HL-60 (cell line): ENCODE measurements around the gene SNCG.
"Not testable (repeated sequence)": the region's sequence is repeated elsewhere in the genome, so short reads cannot be mapped to it uniquely, and the experiment has no call there.

Source experiments
- DNase-seq, 2 experiments: peaks; one replicate each; pipeline ENCODE4 v3.0.0-alpha.2; 2010 to 2020; ENCODE audit warnings: low read depth in 1 of 2, low spot score in 1 of 2
- H3K27ac ChIP-seq: fragments of 250-450 bp; sonication (Bioruptor Pico); replicated peaks from 2 replicates; pipeline ENCODE4 v1.5.1; 2020; ENCODE audit warnings: mild to moderate bottlenecking, moderate library complexity
- H3K27me3 ChIP-seq: fragments of 250-450 bp; sonication (Bioruptor Pico); 2 replicates; pipeline ENCODE4 v1.5.1; 2021; ENCODE audit warnings: mild to moderate bottlenecking, moderate library complexity; ENCODE audit not compliant: insufficient read depth, poor library complexity, severe bottlenecking
- H3K4me3 ChIP-seq: replicated peaks from 2 replicates; pipeline ENCODE4 v1.5.1; 2011; ENCODE audit warnings: mild to moderate bottlenecking, control low read depth, low read length; ENCODE audit not compliant: insufficient read depth
- CTCF ChIP-seq: IDR thresholded peaks from one replicate; pipeline ENCODE4 v1.5.1; 2011; ENCODE audit warnings: low read length, control low read depth, inconsistent platforms; ENCODE audit not compliant: insufficient read depth
- GABPA ChIP-seq: IDR thresholded peaks from 2 replicates; pipeline ENCODE4 v1.6.1; 2012; ENCODE audit warnings: low read depth
- POLR2AphosphoS5 ChIP-seq: IDR thresholded peaks from 2 replicates; pipeline ENCODE4 v1.6.1; 2012; ENCODE audit warnings: low read depth
- REST ChIP-seq: IDR thresholded peaks from 2 replicates; pipeline ENCODE4 v1.6.1; 2012; ENCODE audit warnings: low read depth; ENCODE audit not compliant: insufficient replicate concordance
- SPI1 ChIP-seq: IDR thresholded peaks from 2 replicates; pipeline ENCODE4 v1.6.1; 2012; ENCODE audit warnings: low read depth, mild to moderate bottlenecking, borderline replicate concordance

Gene SNCG

GRCh38 chr10:86976362-86977056 lies 18.1 kb downstream of the SNCG start:
- H3K4me3 ChIP-seq, result no peak overlapping the region
- TF ChIP-seq CTCF (no peak), REST (no peak), SPI1 (no peak), GABPA (no peak), POLR2AphosphoS5 (no peak)
- DNase-seq, result no peak
- H3K27me3 ChIP-seq, result peaks cover 3% of the 10 kb centered on the region
- H3K27ac ChIP-seq, result no peak overlapping the region

DNA sequence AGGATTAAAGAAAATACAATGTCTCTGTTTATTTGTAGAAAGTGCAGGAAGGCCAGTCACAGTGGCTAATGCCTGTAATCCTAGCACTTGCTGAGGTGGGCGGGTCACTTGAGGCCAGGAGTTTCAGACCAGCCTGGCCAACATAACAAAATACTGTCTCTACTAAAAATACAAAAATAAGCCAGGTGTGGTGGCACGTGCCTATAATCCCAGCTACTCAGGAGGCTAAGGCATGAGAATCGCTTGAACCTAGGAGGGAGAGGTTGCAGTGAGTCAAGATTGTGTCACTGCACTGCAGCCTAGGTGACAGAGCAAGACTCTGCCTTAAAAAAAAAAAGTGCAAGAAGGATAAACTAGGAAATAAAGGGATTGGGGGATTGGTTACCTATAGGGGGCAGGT lies 20.1 kb downstream of the SNCG start:
- not testable (repeated sequence) for H3K4me3 ChIP-seq, H3K27ac ChIP-seq, DNase-seq, H3K27me3 ChIP-seq

DNA sequence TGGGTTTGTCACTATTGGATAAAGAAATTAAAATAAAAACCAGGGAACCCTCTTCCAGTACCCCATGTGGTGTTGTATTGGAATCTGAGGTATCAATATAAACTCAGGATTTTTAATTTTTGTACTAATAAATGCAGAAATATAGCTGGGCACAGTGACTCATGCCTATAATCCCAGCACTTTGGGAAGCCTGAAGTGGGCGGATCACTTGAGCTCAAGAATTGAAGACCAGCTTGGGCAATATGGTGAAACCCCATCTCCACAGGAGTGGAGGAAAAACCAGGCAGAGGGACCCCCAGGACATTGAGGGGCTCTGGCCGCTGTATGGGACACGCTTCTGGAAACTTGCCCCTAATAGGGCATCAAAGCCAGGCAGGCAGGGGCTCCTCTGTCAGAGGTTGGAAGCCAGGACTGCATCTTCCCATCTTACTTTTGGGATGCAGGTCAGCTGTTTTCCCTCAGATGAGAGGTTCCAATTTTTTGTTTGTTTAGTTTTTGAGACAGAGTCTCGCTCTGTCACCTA lies 21.0 kb downstream of the SNCG start:
- Histone ChIP-seq H3K27ac (no peak overlapping the region), H3K27me3 (no peaks in the 10 kb centered on the region), H3K4me3 (no peak overlapping the region)
- no peak for DNase-seq
- no peak for TF ChIP-seq POLR2AphosphoS5
- no peak for TF ChIP-seq CTCF
- TF ChIP-seq GABPA, result no peak
- TF ChIP-seq SPI1, result no peak
- TF ChIP-seq REST, result no peak

- Histone ChIP-seq H3K27ac (no peak overlapping the region), H3K27me3 (no peaks in the 10 kb centered on the region), H3K4me3 (no peak overlapping the region)
- no peak for TF ChIP-seq REST
- no peak for TF ChIP-seq CTCF
- TF ChIP-seq POLR2AphosphoS5, result no peak
- TF ChIP-seq GABPA, result no peak
- no peak for TF ChIP-seq SPI1
- no peak for DNase-seq
Observed at GRCh38 chr10:86979977-86980448, 21.6 kb downstream of the SNCG start.

GRCh38 chr10:86981020-86981419 lies 22.6 kb downstream of the SNCG start:
- H3K27me3 ChIP-seq, H3K4me3 ChIP-seq, H3K27ac ChIP-seq, DNase-seq: not testable (repeated sequence)
